GM10266 (cell line): ENCODE measurements around the gene TRHDE.

Experiments
- DNase-seq: peaks from one replicate; pipeline ENCODE4 v3.0.0; 2012; ENCODE audit errors: extremely low spot score
- CTCF ChIP-seq: IDR thresholded peaks from 2 replicates; pipeline ENCODE4 v1.5.1; 2012; ENCODE audit warnings: mild to moderate bottlenecking, low read depth; ENCODE audit not compliant: control insufficient read depth, insufficient read depth; ENCODE audit errors: missing control alignments

TRHDE gene

GRCh38 chr12:72610342-72610741 lies 338.2 kb downstream of the TRHDE start:
- TF ChIP-seq CTCF = no peak
- DNase-seq = no peak

- DNase-seq = no peak
These were observed 338.7 kb downstream of the TRHDE start for GRCh38 chr12:72610854-72611358.

GRCh38 chr12:72612171-72612570 lies 340.0 kb downstream of the TRHDE start:
- DNase-seq = no peak
- no peak for TF ChIP-seq CTCF

More at GRCh38 chr12:72610854-72611358, 338.7 kb downstream of the TRHDE start:
- no peak for TF ChIP-seq CTCF

GRCh38 chr12:72618764-72619163 lies 346.6 kb downstream of the TRHDE start:
- TF ChIP-seq CTCF = no peak

GRCh38 chr12:72622556-72622955 lies 350.4 kb downstream of the TRHDE start:
- TF ChIP-seq CTCF = no peak
- no peak for DNase-seq

More at GRCh38 chr12:72618764-72619163, 346.6 kb downstream of the TRHDE start:
- DNase-seq = no peak

- no peak for TF ChIP-seq CTCF
- no peak for DNase-seq
These were observed 359.9 kb downstream of the TRHDE start for GRCh38 chr12:72631926-72632685.

GRCh38 chr12:72642706-72643105 lies 370.5 kb downstream of the TRHDE start:
- no peak for DNase-seq
- no peak for TF ChIP-seq CTCF
